Measurements from ENCODE around the gene TYW1B.
"Not testable (repeated sequence)": the region's sequence is repeated elsewhere in the genome, so short reads cannot be mapped to it uniquely, and the experiment has no call there.

DNA sequence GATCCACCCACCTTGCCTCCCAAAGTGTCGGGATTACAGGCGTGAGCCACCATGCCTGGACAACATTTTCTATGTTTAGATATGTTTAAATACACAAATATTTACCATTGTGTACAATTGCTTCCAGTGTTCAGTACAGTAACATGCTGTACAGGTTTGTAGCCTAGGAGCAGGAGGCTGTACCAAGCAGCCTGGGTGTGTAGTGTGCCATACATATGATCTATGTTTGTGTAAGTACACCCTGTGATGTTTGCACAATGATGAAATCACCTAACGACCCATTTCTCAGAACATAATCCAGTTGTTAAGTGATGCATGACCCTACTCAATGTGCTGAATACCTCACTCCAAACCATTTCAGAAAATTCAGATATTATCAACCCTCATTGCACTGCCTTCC is 297.0 kb downstream of the TYW1B start:
- not testable (repeated sequence) for TF ChIP-seq POLR2A, POLR2AphosphoS5 (IDR thresholded peaks at IDR 0.05)
- TF ChIP-seq, protein P1, sequence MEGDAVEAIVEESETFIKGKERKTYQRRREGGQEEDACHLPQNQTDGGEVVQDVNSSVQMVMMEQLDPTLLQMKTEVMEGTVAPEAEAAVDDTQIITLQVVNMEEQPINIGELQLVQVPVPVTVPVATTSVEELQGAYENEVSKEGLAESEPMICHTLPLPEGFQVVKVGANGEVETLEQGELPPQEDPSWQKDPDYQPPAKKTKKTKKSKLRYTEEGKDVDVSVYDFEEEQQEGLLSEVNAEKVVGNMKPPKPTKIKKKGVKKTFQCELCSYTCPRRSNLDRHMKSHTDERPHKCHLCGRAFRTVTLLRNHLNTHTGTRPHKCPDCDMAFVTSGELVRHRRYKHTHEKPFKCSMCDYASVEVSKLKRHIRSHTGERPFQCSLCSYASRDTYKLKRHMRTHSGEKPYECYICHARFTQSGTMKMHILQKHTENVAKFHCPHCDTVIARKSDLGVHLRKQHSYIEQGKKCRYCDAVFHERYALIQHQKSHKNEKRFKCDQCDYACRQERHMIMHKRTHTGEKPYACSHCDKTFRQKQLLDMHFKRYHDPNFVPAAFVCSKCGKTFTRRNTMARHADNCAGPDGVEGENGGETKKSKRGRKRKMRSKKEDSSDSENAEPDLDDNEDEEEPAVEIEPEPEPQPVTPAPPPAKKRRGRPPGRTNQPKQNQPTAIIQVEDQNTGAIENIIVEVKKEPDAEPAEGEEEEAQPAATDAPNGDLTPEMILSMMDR (IDR thresholded peaks at IDR 0.05): not testable (repeated sequence)

All from gastroesophageal sphincter (tissue), 3 donors.